Forelimb muscle (tissue), 1 donor: ENCODE results near the gene ILRUN. TPM values are rescaled to one million over a fixed set of nuclear protein-coding genes. Genes with fewer than 3 reads are reported as not detected.
A peak's percentile ranks its signal among the peaks of the same experiment; 100 is the strongest.
"Not testable (repeated sequence)": the region's sequence is repeated elsewhere in the genome, so short reads cannot be mapped to it uniquely, and the experiment has no call there.

Experiments
- DNase-seq: peaks from one replicate; pipeline ENCODE4 v3.0.0-alpha.2; 2013; ENCODE audit warnings: low read depth
- polyA plus RNA-seq: library from polyadenylated mRNA; unstranded; fragments of 120-200 nt; gene quantifications from one replicate; pipeline ENCODE4 v1.2.1, GENCODE V29; 2013; ENCODE audit not compliant: insufficient read length

Gene ILRUN
- polyA plus RNA-seq, 1 donor: 87.2 TPM

- no peak for DNase-seq
Observed at GRCh38 chr6:34665019-34665418, 31.5 kb downstream of the ILRUN start.

- DNase-seq: no peak
Observed at GRCh38 chr6:34664256-34664971, 32.2 kb downstream of the ILRUN start.

GRCh38 chr6:34663831-34664255, 32.7 kb downstream of the ILRUN start:
- no peak for DNase-seq

GRCh38 chr6:34663371-34663770, 33.2 kb downstream of the ILRUN start:
- DNase-seq: no peak

GRCh38 chr6:34661357-34661756, 35.2 kb downstream of the ILRUN start:
- no peak for DNase-seq

GRCh38 chr6:34658605-34659265, 37.8 kb downstream of the ILRUN start:
- DNase-seq: no peak

- not testable (repeated sequence) for DNase-seq
Observed at GRCh38 chr6:34657979-34658480, 38.5 kb downstream of the ILRUN start.

GRCh38 chr6:34657307-34657978, 39.1 kb downstream of the ILRUN start:
- DNase-seq: peak; percentile 61

GRCh38 chr6:34657037-34657306, 39.6 kb downstream of the ILRUN start:
- DNase-seq: no peak

- DNase-seq: no peak
Observed at GRCh38 chr6:34656378-34657036, 40.1 kb downstream of the ILRUN start.

GRCh38 chr6:34655876-34656377, 40.6 kb downstream of the ILRUN start:
- DNase-seq: not testable (repeated sequence)

- DNase-seq: no peak
Observed at GRCh38 chr6:34654061-34654710, 42.4 kb downstream of the ILRUN start.

GRCh38 chr6:34652263-34652662, 44.3 kb downstream of the ILRUN start:
- no peak for DNase-seq

GRCh38 chr6:34650823-34651222, 45.7 kb downstream of the ILRUN start:
- no peak for DNase-seq

GRCh38 chr6:34650232-34650631, 46.3 kb downstream of the ILRUN start:
- not testable (repeated sequence) for DNase-seq

- DNase-seq: no peak
Observed at GRCh38 chr6:34648806-34649205, 47.8 kb downstream of the ILRUN start.

Other genes with a start within 250 kb of the ILRUN start
- 1.1 TPM for gene PACSIN1, start 230.7 kb downstream of the ILRUN start, polyA plus RNA-seq
- gene SPDEF, start 140.4 kb downstream of the ILRUN start, polyA plus RNA-seq: 0.14 TPM
- 104 TPM for gene SNRPC, start 60.7 kb upstream of the ILRUN start, polyA plus RNA-seq
- 13.0 TPM for gene BLTP3A, start 95.3 kb upstream of the ILRUN start, polyA plus RNA-seq
- gene TAF11, start 191.3 kb upstream of the ILRUN start, polyA plus RNA-seq: 45.3 TPM
- gene ANKS1A, start 192.5 kb upstream of the ILRUN start, polyA plus RNA-seq: 40.8 TPM